ENCODE results near the gene ZCCHC13.

- no peak for TF ChIP-seq CTCF (IDR thresholded peaks at IDR 0.05; ENCODE audit: low read length)
- no peak for TF ChIP-seq EZH2 (IDR thresholded peaks at IDR 0.05; ENCODE audit: borderline replicate concordance, low read length)
These were observed 36.1 kb downstream of the ZCCHC13 start for GRCh38 chrX:74340051-74340450.

All from OCI-LY1 (cell line).